ENCODE data around the gene GSTM1. TPM values are rescaled to one million over a fixed set of nuclear protein-coding genes. Genes with fewer than 3 reads are reported as not detected.

The GSTM1 gene
- total RNA-seq, 1 donor from 2014 or later: 17.8 TPM

DNA sequence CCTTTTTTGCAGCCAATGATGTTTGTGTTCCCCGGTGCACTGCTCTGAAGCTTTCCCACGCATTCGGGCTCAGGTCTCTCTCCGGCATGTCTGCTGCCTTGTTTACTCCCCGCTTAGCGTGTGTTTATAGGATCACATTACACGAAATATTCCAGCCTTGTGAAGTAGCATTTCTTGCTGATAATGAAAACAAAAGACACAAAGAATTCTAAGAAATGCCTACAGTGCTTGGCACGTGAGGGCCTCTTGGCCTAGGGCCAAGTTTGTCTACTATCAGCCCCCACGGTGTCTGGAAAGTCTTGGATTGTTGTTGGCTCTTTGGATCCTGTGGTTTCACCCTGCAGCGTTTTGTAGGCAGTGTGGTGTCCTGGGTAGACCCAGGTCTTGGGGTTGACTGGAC is 42.9 kb upstream of the GSTM1 start:
- no peaks in the 10 kb centered on the region for H3K36me3 Mint-ChIP-seq (ENCODE audit: low read depth)
- no peak overlapping the region for H3K4me3 Mint-ChIP-seq (ENCODE audit: unreplicated experiment)
- H3K27me3 Mint-ChIP-seq (ENCODE audit: low read depth): no peaks in the 10 kb centered on the region
- DNase-seq (ENCODE audit: low spot score): peak; percentile 28
- H3K4me1 Mint-ChIP-seq (ENCODE audit: low read depth): peaks cover 15% of the 10 kb centered on the region
- TF ChIP-seq CTCF (IDR thresholded peaks at IDR 0.05): no peak
- H3K27ac Mint-ChIP-seq (ENCODE audit: unreplicated experiment): peak overlapping the region; percentile 32
- peaks cover 8% of the 10 kb centered on the region for H3K9me3 Mint-ChIP-seq (ENCODE audit: low read depth)

GRCh38 chr1:109649491-109649914 is 38.1 kb upstream of the GSTM1 start:
- Mint-ChIP-seq H3K4me3 (ENCODE audit: unreplicated experiment) (no peak overlapping the region), H3K36me3 (ENCODE audit: low read depth) (no peaks in the 10 kb centered on the region), H3K9me3 (ENCODE audit: low read depth) (peaks cover 8% of the 10 kb centered on the region), H3K27me3 (ENCODE audit: low read depth) (no peaks in the 10 kb centered on the region), H3K4me1 (ENCODE audit: low read depth) (peaks cover 23% of the 10 kb centered on the region), H3K27ac (ENCODE audit: unreplicated experiment) (no peak overlapping the region)
- TF ChIP-seq CTCF (IDR thresholded peaks at IDR 0.05): peak; percentile 66
- DNase-seq (ENCODE audit: low spot score): no peak

GRCh38 chr1:109650609-109651008 is 37.0 kb upstream of the GSTM1 start:
- Mint-ChIP-seq H3K36me3 (ENCODE audit: low read depth) (no peaks in the 10 kb centered on the region), H3K4me1 (ENCODE audit: low read depth) (peaks cover 26% of the 10 kb centered on the region), H3K9me3 (ENCODE audit: low read depth) (peaks cover 8% of the 10 kb centered on the region), H3K27ac (ENCODE audit: unreplicated experiment) (peak overlapping the region; percentile 61), H3K27me3 (ENCODE audit: low read depth) (no peaks in the 10 kb centered on the region), H3K4me3 (ENCODE audit: unreplicated experiment) (no peak overlapping the region)
- no peak for TF ChIP-seq CTCF (IDR thresholded peaks at IDR 0.05)
- no peak for DNase-seq (ENCODE audit: low spot score)

DNA sequence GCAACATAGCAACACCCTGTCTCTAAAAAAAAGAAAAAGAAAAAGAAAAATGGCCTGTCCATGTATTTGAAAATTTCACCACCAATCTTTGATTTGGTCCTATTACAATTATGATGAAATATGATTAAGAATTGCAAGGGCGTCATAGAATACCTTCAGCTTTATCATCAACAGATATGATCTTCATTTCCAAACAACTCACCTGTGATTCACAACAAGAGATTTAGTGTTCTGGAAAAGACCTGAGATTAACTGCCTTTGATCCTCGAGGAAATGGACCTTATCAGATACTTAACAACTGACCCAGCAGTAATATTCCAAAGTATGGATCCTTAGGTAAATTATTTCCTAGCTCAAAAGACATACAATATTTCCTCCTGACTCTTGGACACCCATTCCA is 35.2 kb upstream of the GSTM1 start:
- DNase-seq (ENCODE audit: low spot score): no peak
- H3K4me3 Mint-ChIP-seq (ENCODE audit: unreplicated experiment): no peak overlapping the region
- no peaks in the 10 kb centered on the region for H3K9me3 Mint-ChIP-seq (ENCODE audit: low read depth)
- no peak for TF ChIP-seq CTCF (IDR thresholded peaks at IDR 0.05)
- no peaks in the 10 kb centered on the region for H3K36me3 Mint-ChIP-seq (ENCODE audit: low read depth)
- H3K4me1 Mint-ChIP-seq (ENCODE audit: low read depth): peaks cover 35% of the 10 kb centered on the region
- H3K27me3 Mint-ChIP-seq (ENCODE audit: low read depth): no peaks in the 10 kb centered on the region
- no peak overlapping the region for H3K27ac Mint-ChIP-seq (ENCODE audit: unreplicated experiment)

GRCh38 chr1:109653306-109653705 is 34.3 kb upstream of the GSTM1 start:
- DNase-seq (ENCODE audit: low spot score): no peak
- H3K9me3 Mint-ChIP-seq (ENCODE audit: low read depth): no peaks in the 10 kb centered on the region
- no peaks in the 10 kb centered on the region for H3K36me3 Mint-ChIP-seq (ENCODE audit: low read depth)
- no peak for TF ChIP-seq CTCF (IDR thresholded peaks at IDR 0.05)
- H3K27me3 Mint-ChIP-seq (ENCODE audit: low read depth): no peaks in the 10 kb centered on the region
- H3K4me1 Mint-ChIP-seq (ENCODE audit: low read depth): peaks cover 35% of the 10 kb centered on the region
- H3K27ac Mint-ChIP-seq (ENCODE audit: unreplicated experiment): no peak overlapping the region
- H3K4me3 Mint-ChIP-seq (ENCODE audit: unreplicated experiment): no peak overlapping the region
